HepG2 (cell line): ENCODE data around the gene SLC16A3. TPM values are rescaled to one million over a fixed set of nuclear protein-coding genes. Genes with fewer than 3 reads are reported as not detected.

ENCODE experiments used
- FOXJ3 ChIP-seq: sonication (generic); formaldehyde crosslinking; IDR thresholded peaks from 2 replicates; pipeline ENCODE4 v1.4.0; 2020; ENCODE audit warnings: missing genetic modification reagents, mild to moderate bottlenecking, borderline replicate concordance
- KMT2A ChIP-seq: sonication (generic); formaldehyde crosslinking; IDR thresholded peaks from 2 replicates; pipeline ENCODE4 v1.4.0; 2020; ENCODE audit warnings: missing genetic modification reagents
- MEIS2 ChIP-seq: sonication (generic); formaldehyde crosslinking; IDR thresholded peaks from 2 replicates; pipeline ENCODE4 v1.9.0; 2021; ENCODE audit warnings: mild to moderate bottlenecking, missing genetic modification reagents
- PHF20 ChIP-seq: sonication (generic); formaldehyde crosslinking; IDR thresholded peaks from 2 replicates; pipeline ENCODE4 v1.5.0; 2020; ENCODE audit warnings: mild to moderate bottlenecking, missing genetic modification reagents
- TSC22D2 ChIP-seq: sonication (generic); formaldehyde crosslinking; IDR thresholded peaks from 2 replicates; pipeline ENCODE4 v1.5.1; 2020; ENCODE audit warnings: missing genetic modification reagents, mild to moderate bottlenecking, borderline replicate concordance
- ZBTB42 ChIP-seq: sonication (generic); formaldehyde crosslinking; IDR thresholded peaks from 2 replicates; pipeline ENCODE4 v1.5.0; 2020; ENCODE audit warnings: mild to moderate bottlenecking, missing genetic modification reagents
- ZC3H4 ChIP-seq: sonication (generic); formaldehyde crosslinking; IDR thresholded peaks from 2 replicates; pipeline ENCODE4 v1.4.0; 2020; ENCODE audit warnings: missing genetic modification reagents, borderline replicate concordance
- ZNF20 ChIP-seq: sonication (generic); formaldehyde crosslinking; IDR thresholded peaks from 2 replicates; pipeline ENCODE4 v1.4.0; 2020; ENCODE audit warnings: mild to moderate bottlenecking, moderate library complexity, missing genetic modification reagents
- ZNF430 ChIP-seq: sonication (generic); formaldehyde crosslinking; IDR thresholded peaks from 2 replicates; pipeline ENCODE4 v1.9.0; 2021; ENCODE audit warnings: mild to moderate bottlenecking, missing genetic modification reagents
- ZNF496 ChIP-seq: sonication (generic); formaldehyde crosslinking; IDR thresholded peaks from 2 replicates; pipeline ENCODE4 v1.8.1; 2023; ENCODE audit warnings: mild to moderate bottlenecking, moderate library complexity, missing genetic modification reagents; ENCODE audit not compliant: insufficient replicate concordance
- ZNF850 ChIP-seq: sonication (generic); formaldehyde crosslinking; conservative IDR thresholded peaks from 2 replicates; pipeline ENCODE4 v1.9.0; 2021; ENCODE audit warnings: mild to moderate bottlenecking, missing genetic modification reagents
- ZNF891 ChIP-seq: sonication (generic); formaldehyde crosslinking; IDR thresholded peaks from 2 replicates; pipeline ENCODE4 v1.5.0; 2020; ENCODE audit warnings: mild to moderate bottlenecking, missing genetic modification reagents
- polyA plus RNA-seq, 8 experiments: library from polyadenylated mRNA; depleted of rRNA in 3 of 8; stranded (reverse) in 7 of 8; unstranded in 1 of 8; fragments of >200 nt; fragmentation: Illumina TruSeq in 4 of 8; extraction: Trizol in 4 of 8; gene quantifications; 2 replicates each; pipeline versions ENCODE4 v1.2.1 to v1.2.3, GENCODE V29; 2011 to 2016; ENCODE audit warnings: low read depth in 4 of 8, missing spikeins in 1 of 8, mixed read lengths in 1 of 8; ENCODE audit not compliant: insufficient read depth in 1 of 8
- total RNA-seq, 5 experiments: library from RNA; depleted of rRNA; stranded (reverse); fragments of >200 nt; fragmentation: Illumina TruSeq; extraction: Trizol; gene quantifications; 2 replicates each; pipeline ENCODE4 v1.2.3, GENCODE V29; 2016; ENCODE audit warnings: low read depth in 1 of 5
- TF ChIP-seq, protein P1 (sequence below): sonication (generic); formaldehyde crosslinking; conservative IDR thresholded peaks from 2 replicates; pipeline ENCODE4 v1.8.0; 2022; ENCODE audit warnings: low read depth, missing genetic modification reagents
- TF ChIP-seq, protein P2 (sequence below): sonication (generic); formaldehyde crosslinking; IDR thresholded peaks from 2 replicates; pipeline ENCODE4 v1.5.0; 2020; ENCODE audit warnings: mild to moderate bottlenecking, missing genetic modification reagents, borderline replicate concordance
- TF ChIP-seq, protein P3 (sequence below): sonication (generic); formaldehyde crosslinking; IDR thresholded peaks from 2 replicates; pipeline ENCODE4 v1.8.1; 2023; ENCODE audit warnings: mild to moderate bottlenecking, inconsistent platforms, moderate library complexity, missing genetic modification reagents, borderline replicate concordance
- TF ChIP-seq, protein P4 (sequence below): conservative IDR thresholded peaks from 2 replicates; pipeline ENCODE4 v1.6.1; 2018; ENCODE audit warnings: missing genetic modification reagents
- TF ChIP-seq, protein P5 (sequence below): IDR thresholded peaks from 2 replicates; pipeline ENCODE4 v1.6.1; 2018; ENCODE audit warnings: missing genetic modification reagents
- TF ChIP-seq, protein P6 (sequence below): sonication (generic); formaldehyde crosslinking; IDR thresholded peaks from 2 replicates; pipeline ENCODE4 v1.4.0; 2020; ENCODE audit warnings: missing genetic modification reagents

Gene SLC16A3
- total and polyA plus RNA-seq, 2 of the 13 experiments (the other 11 are each of a cell fraction or from before 2014, with no cell fraction given), result 242 to 349 TPM

DNA sequence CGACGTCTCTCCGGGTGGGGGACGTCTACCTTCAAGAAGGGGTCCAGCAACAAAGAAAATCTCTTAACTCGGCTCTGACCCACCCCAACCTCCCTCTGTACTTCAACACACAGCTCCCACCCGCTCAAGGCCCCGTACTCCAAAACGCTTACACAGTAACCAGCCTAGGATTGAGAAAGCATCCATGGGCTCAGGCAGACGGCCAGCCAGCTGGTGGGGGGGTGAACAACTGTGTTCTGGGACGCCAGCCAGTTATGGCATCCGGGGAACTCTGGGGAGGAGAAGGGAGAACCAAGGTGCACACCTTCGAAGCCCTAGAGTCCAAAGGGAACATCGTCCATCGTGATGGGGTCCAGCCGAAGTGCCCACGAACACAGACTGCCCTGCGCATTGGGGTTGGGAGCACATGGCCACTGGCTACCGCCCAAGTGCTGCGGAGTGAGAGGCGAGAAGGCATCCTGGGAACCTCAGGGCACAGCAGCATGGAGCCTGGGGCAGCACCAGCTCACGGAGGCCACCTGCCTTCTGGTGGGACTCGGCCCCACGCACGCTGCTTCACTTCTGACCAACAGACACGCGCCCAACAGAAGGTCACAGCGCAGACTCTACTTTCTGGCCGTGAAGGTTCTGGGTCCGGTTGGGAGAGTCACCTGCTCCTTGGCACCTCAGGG, 14.3 kb downstream of the SLC16A3 start (continued):
- TF ChIP-seq, protein P1, sequence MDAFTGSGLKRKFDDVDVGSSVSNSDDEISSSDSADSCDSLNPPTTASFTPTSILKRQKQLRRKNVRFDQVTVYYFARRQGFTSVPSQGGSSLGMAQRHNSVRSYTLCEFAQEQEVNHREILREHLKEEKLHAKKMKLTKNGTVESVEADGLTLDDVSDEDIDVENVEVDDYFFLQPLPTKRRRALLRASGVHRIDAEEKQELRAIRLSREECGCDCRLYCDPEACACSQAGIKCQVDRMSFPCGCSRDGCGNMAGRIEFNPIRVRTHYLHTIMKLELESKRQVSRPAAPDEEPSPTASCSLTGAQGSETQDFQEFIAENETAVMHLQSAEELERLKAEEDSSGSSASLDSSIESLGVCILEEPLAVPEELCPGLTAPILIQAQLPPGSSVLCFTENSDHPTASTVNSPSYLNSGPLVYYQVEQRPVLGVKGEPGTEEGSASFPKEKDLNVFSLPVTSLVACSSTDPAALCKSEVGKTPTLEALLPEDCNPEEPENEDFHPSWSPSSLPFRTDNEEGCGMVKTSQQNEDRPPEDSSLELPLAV (CRISPR knock-in tag), result no peak
- no peak for TF ChIP-seq ZNF850
- 0 out of 2 replicates have a peak, but pooled peaks have one; percentile 72 for TF ChIP-seq ZC3H4 (CRISPR knock-in tag)
- TF ChIP-seq, protein P2, sequence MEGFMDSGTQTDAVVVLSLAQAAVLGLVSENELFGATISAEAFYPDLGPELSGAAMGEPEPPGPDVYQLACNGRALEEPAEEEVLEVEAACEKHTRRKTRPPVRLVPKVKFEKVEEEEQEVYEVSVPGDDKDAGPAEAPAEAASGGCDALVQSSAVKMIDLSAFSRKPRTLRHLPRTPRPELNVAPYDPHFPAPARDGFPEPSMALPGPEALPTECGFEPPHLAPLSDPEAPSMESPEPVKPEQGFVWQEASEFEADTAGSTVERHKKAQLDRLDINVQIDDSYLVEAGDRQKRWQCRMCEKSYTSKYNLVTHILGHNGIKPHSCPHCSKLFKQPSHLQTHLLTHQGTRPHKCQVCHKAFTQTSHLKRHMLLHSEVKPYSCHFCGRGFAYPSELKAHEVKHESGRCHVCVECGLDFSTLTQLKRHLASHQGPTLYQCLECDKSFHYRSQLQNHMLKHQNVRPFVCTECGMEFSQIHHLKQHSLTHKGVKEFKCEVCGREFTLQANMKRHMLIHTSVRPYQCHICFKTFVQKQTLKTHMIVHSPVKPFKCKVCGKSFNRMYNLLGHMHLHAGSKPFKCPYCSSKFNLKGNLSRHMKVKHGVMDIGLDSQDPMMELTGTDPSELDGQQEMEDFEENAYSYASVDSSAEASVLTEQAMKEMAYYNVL (CRISPR knock-in tag), result peak; percentile 40; the same call in 1 of the 2 replicates
- no peak for TF ChIP-seq KMT2A (CRISPR knock-in tag)
- TF ChIP-seq, protein P3, sequence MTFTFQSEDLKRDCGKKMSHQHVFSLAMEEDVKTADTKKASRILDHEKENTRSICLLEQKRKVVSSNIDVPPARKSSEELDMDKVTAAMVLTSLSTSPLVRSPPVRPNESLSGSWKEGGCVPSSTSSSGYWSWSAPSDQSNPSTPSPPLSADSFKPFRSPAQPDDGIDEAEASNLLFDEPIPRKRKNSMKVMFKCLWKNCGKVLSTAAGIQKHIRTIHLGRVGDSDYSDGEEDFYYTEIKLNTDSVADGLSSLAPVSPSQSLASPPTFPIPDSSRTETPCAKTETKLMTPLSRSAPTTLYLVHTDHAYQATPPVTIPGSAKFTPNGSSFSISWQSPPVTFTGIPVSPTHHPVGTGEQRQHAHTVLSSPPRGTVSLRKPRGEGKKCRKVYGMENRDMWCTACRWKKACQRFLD (CRISPR knock-in tag), result no peak; the same call in 1 of the 2 replicates
- TF ChIP-seq TSC22D2 (CRISPR knock-in tag), result 0 out of 2 replicates have a peak, but pooled peaks have one; percentile 51
- TF ChIP-seq ZNF496 (CRISPR knock-in tag), result no peak
- TF ChIP-seq ZNF20 (CRISPR knock-in tag), result no peak
- TF ChIP-seq, protein P4, sequence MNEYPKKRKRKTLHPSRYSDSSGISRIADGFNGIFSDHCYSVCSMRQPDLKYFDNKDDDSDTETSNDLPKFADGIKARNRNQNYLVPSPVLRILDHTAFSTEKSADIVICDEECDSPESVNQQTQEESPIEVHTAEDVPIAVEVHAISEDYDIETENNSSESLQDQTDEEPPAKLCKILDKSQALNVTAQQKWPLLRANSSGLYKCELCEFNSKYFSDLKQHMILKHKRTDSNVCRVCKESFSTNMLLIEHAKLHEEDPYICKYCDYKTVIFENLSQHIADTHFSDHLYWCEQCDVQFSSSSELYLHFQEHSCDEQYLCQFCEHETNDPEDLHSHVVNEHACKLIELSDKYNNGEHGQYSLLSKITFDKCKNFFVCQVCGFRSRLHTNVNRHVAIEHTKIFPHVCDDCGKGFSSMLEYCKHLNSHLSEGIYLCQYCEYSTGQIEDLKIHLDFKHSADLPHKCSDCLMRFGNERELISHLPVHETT, result peak; percentile 41; the same call in 1 of the 2 replicates
- no peak for TF ChIP-seq ZBTB42 (CRISPR knock-in tag)
- peak; percentile 32; the same call in 1 of the 2 replicates for TF ChIP-seq FOXJ3 (CRISPR knock-in tag)
- no peak for TF ChIP-seq PHF20 (CRISPR knock-in tag)
- no peak for TF ChIP-seq ZNF891
- TF ChIP-seq, protein P5, sequence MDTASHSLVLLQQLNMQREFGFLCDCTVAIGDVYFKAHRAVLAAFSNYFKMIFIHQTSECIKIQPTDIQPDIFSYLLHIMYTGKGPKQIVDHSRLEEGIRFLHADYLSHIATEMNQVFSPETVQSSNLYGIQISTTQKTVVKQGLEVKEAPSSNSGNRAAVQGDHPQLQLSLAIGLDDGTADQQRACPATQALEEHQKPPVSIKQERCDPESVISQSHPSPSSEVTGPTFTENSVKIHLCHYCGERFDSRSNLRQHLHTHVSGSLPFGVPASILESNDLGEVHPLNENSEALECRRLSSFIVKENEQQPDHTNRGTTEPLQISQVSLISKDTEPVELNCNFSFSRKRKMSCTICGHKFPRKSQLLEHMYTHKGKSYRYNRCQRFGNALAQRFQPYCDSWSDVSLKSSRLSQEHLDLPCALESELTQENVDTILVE (CRISPR knock-in tag), result no peak
- peak; percentile 51; the same call in 1 of the 2 replicates for TF ChIP-seq ZNF430 (CRISPR knock-in tag)
- TF ChIP-seq MEIS2 (CRISPR knock-in tag), result 0 out of 2 replicates have a peak, but pooled peaks have one; percentile 50
- TF ChIP-seq, protein P6, sequence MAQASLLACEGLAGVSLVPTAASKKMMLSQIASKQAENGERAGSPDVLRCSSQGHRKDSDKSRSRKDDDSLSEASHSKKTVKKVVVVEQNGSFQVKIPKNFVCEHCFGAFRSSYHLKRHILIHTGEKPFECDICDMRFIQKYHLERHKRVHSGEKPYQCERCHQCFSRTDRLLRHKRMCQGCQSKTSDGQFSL (CRISPR knock-in tag), result peak; percentile 99
